GM23338 (cell line): ENCODE data around the gene PITPNC1.

ENCODE experiments used
- JUNB ChIP-seq: IDR thresholded peaks from one replicate; pipeline ENCODE4 v1.6.1; 2016; ENCODE audit warnings: antibody characterized with exemption; ENCODE audit not compliant: unreplicated experiment
- TF ChIP-seq, protein P1 (sequence below), 2 experiments: fragments of 200-600 bp in 1 of 2; sonication (generic) in 1 of 2; conservative IDR thresholded peaks; 2 replicates each; pipeline versions ENCODE4 v1.5.1 to v1.6.1; 2016 to 2017; ENCODE audit warnings: antibody characterized with exemption in 2 of 2, low read depth in 2 of 2, mild to moderate bottlenecking in 2 of 2, moderate library complexity in 1 of 2

DNA sequence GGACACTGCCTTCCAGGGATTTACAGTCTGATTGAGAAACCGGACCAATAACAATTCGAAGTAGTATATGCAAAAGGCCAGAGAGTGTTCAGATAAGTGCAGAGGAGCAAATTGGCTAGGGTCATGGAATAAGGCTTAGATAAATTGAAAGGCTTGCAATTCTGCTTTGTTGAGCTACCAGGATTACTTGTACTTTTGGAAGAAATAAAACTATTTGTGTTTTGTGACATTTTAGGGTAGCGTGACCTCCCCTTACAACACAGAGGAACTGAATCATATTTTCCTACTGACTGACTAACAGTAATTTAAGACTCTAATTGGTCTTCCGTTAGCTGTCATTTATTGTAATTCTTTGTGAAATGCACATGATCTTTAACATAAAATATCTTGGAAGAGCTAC is 104.7 kb downstream of the PITPNC1 start:
- TF ChIP-seq, protein P1, sequence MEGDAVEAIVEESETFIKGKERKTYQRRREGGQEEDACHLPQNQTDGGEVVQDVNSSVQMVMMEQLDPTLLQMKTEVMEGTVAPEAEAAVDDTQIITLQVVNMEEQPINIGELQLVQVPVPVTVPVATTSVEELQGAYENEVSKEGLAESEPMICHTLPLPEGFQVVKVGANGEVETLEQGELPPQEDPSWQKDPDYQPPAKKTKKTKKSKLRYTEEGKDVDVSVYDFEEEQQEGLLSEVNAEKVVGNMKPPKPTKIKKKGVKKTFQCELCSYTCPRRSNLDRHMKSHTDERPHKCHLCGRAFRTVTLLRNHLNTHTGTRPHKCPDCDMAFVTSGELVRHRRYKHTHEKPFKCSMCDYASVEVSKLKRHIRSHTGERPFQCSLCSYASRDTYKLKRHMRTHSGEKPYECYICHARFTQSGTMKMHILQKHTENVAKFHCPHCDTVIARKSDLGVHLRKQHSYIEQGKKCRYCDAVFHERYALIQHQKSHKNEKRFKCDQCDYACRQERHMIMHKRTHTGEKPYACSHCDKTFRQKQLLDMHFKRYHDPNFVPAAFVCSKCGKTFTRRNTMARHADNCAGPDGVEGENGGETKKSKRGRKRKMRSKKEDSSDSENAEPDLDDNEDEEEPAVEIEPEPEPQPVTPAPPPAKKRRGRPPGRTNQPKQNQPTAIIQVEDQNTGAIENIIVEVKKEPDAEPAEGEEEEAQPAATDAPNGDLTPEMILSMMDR (conservative IDR thresholded peaks at IDR 0.05; ENCODE audit: low read depth in 2 of 2) = no peak
- TF ChIP-seq JUNB = no peak
